Left renal pelvis (tissue), 4 donors: ENCODE results near the gene CLEC16A. TPM values are rescaled to one million over a fixed set of nuclear protein-coding genes. Genes with fewer than 3 reads are reported as not detected.

Experiments
- DNase-seq, 4 donors: peaks; one replicate each; pipeline ENCODE4 v3.0.0-alpha.2; 2013; ENCODE audit warnings: low read depth in 4 of 4, low spot score in 3 of 4
- polyA plus RNA-seq, 4 donors: library from polyadenylated mRNA; unstranded; fragments of 120-200 nt; gene quantifications; one replicate each; pipeline ENCODE4 v1.2.1, GENCODE V29; 2013; ENCODE audit not compliant: insufficient read length in 4 of 4

The CLEC16A gene
- polyA plus RNA-seq, 4 donors = 18.0 to 25.9 (median 22.7) TPM

GRCh38 chr16:11106726-11107125, 162.4 kb downstream of the CLEC16A start:
- no peak for DNase-seq

DNA sequence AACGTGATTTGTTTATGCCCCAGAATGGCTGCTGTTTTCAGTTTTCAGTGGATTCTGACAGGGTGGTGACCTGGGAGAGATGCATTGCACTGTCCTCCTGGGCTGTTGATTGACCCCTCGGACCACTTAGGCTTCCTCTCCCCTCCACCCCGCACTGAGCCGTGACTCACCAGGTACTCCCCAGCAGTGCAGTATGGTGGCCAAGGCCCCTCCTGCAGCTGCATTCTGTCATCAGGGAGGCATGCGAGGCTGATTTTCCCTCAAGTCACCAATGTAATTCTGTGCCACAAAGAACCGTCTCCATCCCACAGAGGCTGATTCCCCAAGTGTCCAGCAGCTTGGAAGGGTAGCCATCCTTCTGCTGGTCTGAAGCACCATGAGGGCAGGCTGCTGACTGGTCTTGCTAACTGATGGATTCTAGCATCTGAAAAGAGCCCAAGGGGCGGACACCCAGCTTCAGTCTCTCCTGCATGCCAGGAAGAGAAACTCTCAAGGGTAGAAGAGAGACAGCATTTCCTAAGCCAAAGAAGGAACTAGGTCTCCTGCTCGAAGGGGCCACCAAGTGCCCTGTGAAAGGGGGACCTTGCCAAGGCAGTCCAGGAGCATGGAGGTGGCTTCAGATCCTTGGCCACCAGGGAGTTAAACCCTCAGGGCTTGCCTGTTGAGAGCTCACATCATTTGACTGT, 163.6 kb downstream of the CLEC16A start:
- DNase-seq = no peak

DNA sequence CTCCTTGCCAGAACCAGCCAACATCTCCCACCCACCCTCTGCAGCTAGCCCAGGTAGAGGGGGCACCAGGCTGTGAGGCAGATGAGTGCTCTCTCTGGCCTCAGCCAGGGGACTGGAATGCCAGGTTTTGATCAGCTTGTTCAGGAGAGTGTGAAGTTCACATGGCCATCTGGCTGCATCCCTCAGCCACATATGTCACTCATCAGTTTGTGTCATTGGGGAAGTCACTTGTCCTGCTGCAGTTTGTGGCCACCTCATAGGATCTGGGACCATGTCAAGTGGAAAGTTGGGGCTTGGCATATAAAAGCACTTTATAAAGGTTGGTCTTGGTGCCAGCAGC, 164.1 kb downstream of the CLEC16A start:
- DNase-seq = no peak

GRCh38 chr16:11109566-11109965, 165.2 kb downstream of the CLEC16A start:
- no peak for DNase-seq

- no peak for DNase-seq
Observed at GRCh38 chr16:11111150-11111549, 166.8 kb downstream of the CLEC16A start.

GRCh38 chr16:11111856-11112634, 167.7 kb downstream of the CLEC16A start:
- no peak for DNase-seq

- no peak for DNase-seq
Observed at GRCh38 chr16:11112723-11113348, 168.5 kb downstream of the CLEC16A start.

GRCh38 chr16:11114366-11115164, 170.2 kb downstream of the CLEC16A start:
- no peak for DNase-seq

DNA sequence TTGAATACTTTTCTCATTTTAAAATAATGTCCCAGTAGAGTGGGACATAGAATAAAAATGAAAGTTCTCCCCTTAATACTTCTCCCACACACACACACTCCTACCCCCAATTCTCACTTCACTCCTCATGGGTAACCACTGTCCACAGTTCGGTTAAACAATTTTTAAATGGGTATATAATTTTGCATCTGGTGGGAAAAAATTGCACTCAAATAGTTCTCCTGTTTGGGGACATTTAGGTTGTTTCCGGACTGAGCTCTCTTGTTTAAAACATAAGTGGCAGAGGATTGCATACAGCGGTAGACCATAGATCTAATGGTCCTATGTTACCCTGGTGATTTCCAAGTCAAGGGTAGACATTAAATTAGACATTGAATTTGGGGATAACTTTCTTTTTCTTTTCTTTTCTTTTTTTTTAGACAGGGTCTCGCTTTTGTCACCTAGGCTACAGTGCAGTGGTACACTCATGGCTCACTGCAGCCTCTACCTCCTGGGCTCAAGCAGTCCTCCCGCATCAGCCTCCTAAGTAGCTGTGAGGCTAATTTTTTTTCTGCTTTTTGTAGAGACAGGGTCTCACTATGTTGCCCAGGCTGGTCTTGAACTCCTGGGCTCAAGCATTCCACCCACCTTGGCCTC, 173.3 kb downstream of the CLEC16A start:
- DNase-seq = no peak

GRCh38 chr16:11118479-11118878, 174.1 kb downstream of the CLEC16A start:
- no peak for DNase-seq

- no peak for DNase-seq
Observed at GRCh38 chr16:11121083-11121608, 176.8 kb downstream of the CLEC16A start.

GRCh38 chr16:11121914-11122692, 177.7 kb downstream of the CLEC16A start:
- DNase-seq = no peak

- DNase-seq = no peak
Observed at GRCh38 chr16:11123666-11124065, 179.3 kb downstream of the CLEC16A start.

- no peak for DNase-seq
Observed at GRCh38 chr16:11125936-11126335, 181.6 kb downstream of the CLEC16A start.

DNA sequence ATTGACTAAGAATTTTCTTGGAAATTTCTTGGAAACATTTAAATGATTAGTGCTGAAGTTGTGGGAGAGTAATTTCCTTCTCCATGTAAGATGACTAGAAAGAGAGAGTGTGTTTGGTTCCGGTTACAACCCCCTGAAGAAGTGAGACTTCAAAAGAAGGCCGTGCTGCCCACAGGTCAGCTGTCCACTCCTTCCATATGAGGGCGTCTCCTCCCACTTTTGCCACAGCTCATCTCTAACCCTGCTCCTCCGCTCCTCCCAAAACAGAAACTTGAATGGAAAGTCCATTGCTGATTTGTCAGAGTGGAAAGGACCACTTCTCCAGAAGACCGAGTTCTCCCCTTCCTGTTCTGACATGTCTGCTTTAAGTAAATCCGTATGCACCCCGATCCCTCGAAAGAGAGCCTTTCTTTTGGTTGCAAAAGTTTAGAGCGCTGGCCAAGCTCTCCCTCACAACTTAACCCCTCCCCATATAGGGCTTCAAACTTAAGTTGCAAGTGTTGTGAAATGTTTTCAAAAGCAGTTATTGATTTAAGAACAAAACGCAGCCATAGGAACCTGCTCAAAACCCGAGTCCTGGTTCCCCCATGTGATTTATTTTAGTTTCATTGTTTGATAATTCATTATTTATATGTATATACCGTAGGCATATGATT, 182.2 kb downstream of the CLEC16A start:
- DNase-seq = no peak

GRCh38 chr16:11127610-11128195, 183.3 kb downstream of the CLEC16A start:
- no peak for DNase-seq

- no peak for DNase-seq
Observed at GRCh38 chr16:11128211-11129141, 184.1 kb downstream of the CLEC16A start.
